GM18511 (cell line): Measurements from ENCODE around the gene MSI2.

Experiments
- ATAC-seq: cut with Tn5 transposase; IDR thresholded peaks from one replicate; pipeline ENCODE4 v1.9.1; 2021; ENCODE audit warnings: mild to moderate bottlenecking, moderate library complexity; ENCODE audit not compliant: unreplicated experiment

MSI2 gene

GRCh38 chr17:57559634-57560318 lies 303.5 kb downstream of the MSI2 start:
- ATAC-seq: no peak

GRCh38 chr17:57560319-57560705 lies 304.0 kb downstream of the MSI2 start:
- ATAC-seq: no peak

GRCh38 chr17:57561072-57561861 lies 304.9 kb downstream of the MSI2 start:
- ATAC-seq: no peak

- no peak for ATAC-seq
Observed at GRCh38 chr17:57562184-57562698, 305.9 kb downstream of the MSI2 start.

GRCh38 chr17:57563958-57564357 lies 307.6 kb downstream of the MSI2 start:
- no peak for ATAC-seq

GRCh38 chr17:57565176-57565575 lies 308.9 kb downstream of the MSI2 start:
- ATAC-seq: no peak

- ATAC-seq: no peak
Observed at GRCh38 chr17:57566721-57567120, 310.4 kb downstream of the MSI2 start.

- no peak for ATAC-seq
Observed at GRCh38 chr17:57567251-57567650, 310.9 kb downstream of the MSI2 start.

GRCh38 chr17:57568340-57568739 lies 312.0 kb downstream of the MSI2 start:
- no peak for ATAC-seq

- ATAC-seq: no peak
Observed at GRCh38 chr17:57569021-57569420, 312.7 kb downstream of the MSI2 start.

GRCh38 chr17:57569853-57570252 lies 313.5 kb downstream of the MSI2 start:
- no peak for ATAC-seq

GRCh38 chr17:57570724-57571344 lies 314.5 kb downstream of the MSI2 start:
- ATAC-seq: no peak

GRCh38 chr17:57572062-57572461 lies 315.7 kb downstream of the MSI2 start:
- no peak for ATAC-seq

- no peak for ATAC-seq
Observed at GRCh38 chr17:57572600-57572999, 316.3 kb downstream of the MSI2 start.

GRCh38 chr17:57574040-57574513 lies 317.8 kb downstream of the MSI2 start:
- no peak for ATAC-seq

GRCh38 chr17:57576744-57577143 lies 320.4 kb downstream of the MSI2 start:
- ATAC-seq: no peak

- no peak for ATAC-seq
Observed at GRCh38 chr17:57577751-57578607, 321.7 kb downstream of the MSI2 start.

- ATAC-seq: no peak
Observed at GRCh38 chr17:57578608-57579225, 322.4 kb downstream of the MSI2 start.

- ATAC-seq: no peak
Observed at GRCh38 chr17:57579245-57579644, 322.9 kb downstream of the MSI2 start.

- no peak for ATAC-seq
Observed at GRCh38 chr17:57580055-57580739, 323.9 kb downstream of the MSI2 start.
